Middle frontal gyrus (tissue), 1 donor: ENCODE measurements around the gene PANK3.
A peak's percentile ranks its signal among the peaks of the same experiment; 100 is the strongest.
"Not testable (repeated sequence)": the region's sequence is repeated elsewhere in the genome, so short reads cannot be mapped to it uniquely, and the experiment has no call there.

Experiments used
- DNase-seq: peaks from one replicate; pipeline ENCODE4 v3.0.0-alpha.2; 2015; ENCODE audit warnings: low spot score; ENCODE audit errors: extremely low spot score

The PANK3 gene

GRCh38 chr5:168596122-168596521 lies 17.0 kb upstream of the PANK3 start:
- not testable (repeated sequence) for DNase-seq

- DNase-seq, result no peak
Measured at GRCh38 chr5:168592014-168592368, 12.8 kb upstream of the PANK3 start.

GRCh38 chr5:168591302-168592013 lies 12.3 kb upstream of the PANK3 start:
- no peak for DNase-seq

- no peak for DNase-seq
Measured at GRCh38 chr5:168590666-168591065, 11.5 kb upstream of the PANK3 start.

- DNase-seq, result no peak
Measured at GRCh38 chr5:168587987-168588386, 8.8 kb upstream of the PANK3 start.

- DNase-seq, result no peak
Measured at GRCh38 chr5:168585119-168585856, 6.1 kb upstream of the PANK3 start.

GRCh38 chr5:168583742-168584482 lies 4.7 kb upstream of the PANK3 start:
- no peak for DNase-seq

- not testable (repeated sequence) for DNase-seq
Measured at GRCh38 chr5:168580814-168581469, 1.8 kb upstream of the PANK3 start.

- no peak for DNase-seq
Measured at GRCh38 chr5:168580227-168580508, 1.0 kb upstream of the PANK3 start.

- peak; percentile 98 for DNase-seq
Measured at GRCh38 chr5:168579488-168580226, 489 bp upstream of the PANK3 start.

GRCh38 chr5:168578006-168578405 lies 1.2 kb downstream of the PANK3 start:
- DNase-seq, result no peak

- DNase-seq, result no peak
Measured at GRCh38 chr5:168575391-168576372, 3.5 kb downstream of the PANK3 start.

- not testable (repeated sequence) for DNase-seq
Measured at GRCh38 chr5:168574156-168574555, 5.0 kb downstream of the PANK3 start.

GRCh38 chr5:168573663-168574062 lies 5.5 kb downstream of the PANK3 start:
- DNase-seq, result not testable (repeated sequence)

- DNase-seq, result no peak
Measured at GRCh38 chr5:168570490-168571328, 8.5 kb downstream of the PANK3 start.

GRCh38 chr5:168568738-168569137 lies 10.4 kb downstream of the PANK3 start:
- DNase-seq, result no peak

GRCh38 chr5:168563959-168564358 lies 15.2 kb downstream of the PANK3 start:
- DNase-seq, result no peak

GRCh38 chr5:168562279-168562678 lies 16.9 kb downstream of the PANK3 start:
- no peak for DNase-seq

- DNase-seq, result no peak
Measured at GRCh38 chr5:168557389-168557788, 21.8 kb downstream of the PANK3 start.
